Stimulated activated CD8-positive, alpha-beta memory T cell treated with anti-CD3 and anti-CD28 coated beads, Interleukin-12 subunit alpha, Interleukin-12 subunit beta, amount 100 ng/mL, for 4 hours (primary cell): ENCODE data around the gene ADAMTS16.

ENCODE experiments used
- DNase-seq: peaks from one replicate; pipeline ENCODE4 v3.0.0-alpha.2; 2020; ENCODE audit warnings: low read depth

The ADAMTS16 gene

GRCh38 chr5:5240234-5240633 lies 100.1 kb downstream of the ADAMTS16 start:
- no peak for DNase-seq

GRCh38 chr5:5242056-5242455 lies 101.9 kb downstream of the ADAMTS16 start:
- DNase-seq, result no peak

- no peak for DNase-seq
Measured at GRCh38 chr5:5246736-5247135, 106.6 kb downstream of the ADAMTS16 start.

GRCh38 chr5:5250758-5251157 lies 110.6 kb downstream of the ADAMTS16 start:
- no peak for DNase-seq

GRCh38 chr5:5252106-5252505 lies 112.0 kb downstream of the ADAMTS16 start:
- no peak for DNase-seq

- no peak for DNase-seq
Measured at GRCh38 chr5:5257353-5257752, 117.2 kb downstream of the ADAMTS16 start.

GRCh38 chr5:5258564-5258963 lies 118.4 kb downstream of the ADAMTS16 start:
- no peak for DNase-seq

- DNase-seq, result no peak
Measured at GRCh38 chr5:5264727-5265126, 124.6 kb downstream of the ADAMTS16 start.

- DNase-seq, result no peak
Measured at GRCh38 chr5:5266297-5266696, 126.2 kb downstream of the ADAMTS16 start.

- DNase-seq, result no peak
Measured at GRCh38 chr5:5270161-5270560, 130.0 kb downstream of the ADAMTS16 start.

- DNase-seq, result no peak
Measured at GRCh38 chr5:5270958-5271785, 131.0 kb downstream of the ADAMTS16 start.

- no peak for DNase-seq
Measured at GRCh38 chr5:5271786-5272321, 131.7 kb downstream of the ADAMTS16 start.

GRCh38 chr5:5273398-5273797 lies 133.3 kb downstream of the ADAMTS16 start:
- no peak for DNase-seq

- DNase-seq, result no peak
Measured at GRCh38 chr5:5273976-5274375, 133.8 kb downstream of the ADAMTS16 start.

- no peak for DNase-seq
Measured at GRCh38 chr5:5275211-5275610, 135.1 kb downstream of the ADAMTS16 start.

GRCh38 chr5:5276430-5276829 lies 136.3 kb downstream of the ADAMTS16 start:
- no peak for DNase-seq

- DNase-seq, result no peak
Measured at GRCh38 chr5:5276951-5277517, 136.9 kb downstream of the ADAMTS16 start.

- no peak for DNase-seq
Measured at GRCh38 chr5:5278201-5278814, 138.2 kb downstream of the ADAMTS16 start.

- no peak for DNase-seq
Measured at GRCh38 chr5:5278815-5279381, 138.8 kb downstream of the ADAMTS16 start.

GRCh38 chr5:5285906-5286305 lies 145.8 kb downstream of the ADAMTS16 start:
- DNase-seq, result no peak

GRCh38 chr5:5287419-5287818 lies 147.3 kb downstream of the ADAMTS16 start:
- DNase-seq, result no peak

GRCh38 chr5:5288201-5288600 lies 148.1 kb downstream of the ADAMTS16 start:
- DNase-seq, result no peak

GRCh38 chr5:5289537-5289936 lies 149.4 kb downstream of the ADAMTS16 start:
- no peak for DNase-seq
